Left ventricle myocardium inferior (tissue), 1 donor: ENCODE data around the gene SCGB1C1. TPM values are rescaled to one million over a fixed set of nuclear protein-coding genes. Genes with fewer than 3 reads are reported as not detected.

ENCODE experiments used
- DNase-seq: peaks from one replicate; pipeline ENCODE4 v3.0.0-alpha.2; 2020
- H3K27ac ChIP-seq: fragments of 200-600 bp; replicated peaks from 2 replicates; pipeline ENCODE4 v1.8.0; 2021
- H3K27me3 ChIP-seq: fragments of 200-600 bp; 2 replicates; pipeline ENCODE4 v1.8.0; 2021; ENCODE audit warnings: low read depth
- H3K36me3 ChIP-seq: fragments of 200-600 bp; 2 replicates; pipeline ENCODE4 v1.8.0; 2021
- H3K4me1 ChIP-seq: fragments of 200-600 bp; 2 replicates; pipeline ENCODE4 v1.8.0; 2021
- H3K4me3 ChIP-seq: fragments of 200-600 bp; 2 replicates; pipeline ENCODE4 v1.8.0; 2021; ENCODE audit warnings: mild to moderate bottlenecking, moderate library complexity
- H3K9me3 ChIP-seq: fragments of 200-600 bp; replicated peaks from 2 replicates; pipeline ENCODE4 v1.8.0; 2021
- CTCF ChIP-seq: fragments of 200-600 bp; IDR thresholded peaks from 2 replicates; pipeline ENCODE4 v1.8.0; 2021; ENCODE audit warnings: antibody characterized with exemption, mild to moderate bottlenecking, borderline replicate concordance
- intact Hi-C: fragments of 100-400 bp; cut with micrococcal nuclease; formaldehyde crosslinking; loops from one replicate; pipeline ENCODE4 v1.11.0; 2022
- total RNA-seq: library from RNA; stranded (reverse); fragmentation: NEBNext Ultra II Directional; extraction: Animal tissue kit (Norgen Biotek cat#: 25700); gene quantifications from one replicate; pipeline ENCODE4 v1.2.1, GENCODE V29; 2021
- donor health status: DM: no; HTN: yes; CAD: no; lungs with severe emphysema.

SCGB1C1 gene
- total RNA-seq, 1 donor from 2014 or later = not detected

- H3K9me3 ChIP-seq = no peaks in the 10 kb centered on the region
- intact Hi-C loops = no loop called here
Observed at GRCh38 chr11:204587-205109, 11.8 kb downstream of the SCGB1C1 start.

GRCh38 chr11:205221-206001 is 12.5 kb downstream of the SCGB1C1 start:
- Histone ChIP-seq H3K36me3 (peaks cover 42% of the 10 kb centered on the region), H3K4me3 (peak overlapping the region; percentile 95), H3K27me3 (no peaks in the 10 kb centered on the region), H3K4me1 (peaks cover 72% of the 10 kb centered on the region), H3K9me3 (no peaks in the 10 kb centered on the region), H3K27ac (peak overlapping the region; percentile 100)
- no peak for DNase-seq
- TF ChIP-seq CTCF = no peak
- intact Hi-C loops = no loop called here

More at GRCh38 chr11:204587-205109, 11.8 kb downstream of the SCGB1C1 start:
- no peak for DNase-seq
- H3K27me3 ChIP-seq = no peaks in the 10 kb centered on the region
- H3K4me1 ChIP-seq = peaks cover 64% of the 10 kb centered on the region
- H3K4me3 ChIP-seq = no peak overlapping the region
- no peak overlapping the region for H3K27ac ChIP-seq
- H3K36me3 ChIP-seq = peaks cover 34% of the 10 kb centered on the region
- no peak for TF ChIP-seq CTCF

- Histone ChIP-seq H3K9me3 (no peaks in the 10 kb centered on the region), H3K27ac (peak overlapping the region; percentile 100), H3K4me3 (peak overlapping the region; percentile 95), H3K4me1 (peaks cover 78% of the 10 kb centered on the region), H3K27me3 (no peaks in the 10 kb centered on the region), H3K36me3 (peaks cover 46% of the 10 kb centered on the region)
- no peak for DNase-seq
- intact Hi-C loops = no loop called here
- no peak for TF ChIP-seq CTCF
Observed at GRCh38 chr11:206002-206384, 13.1 kb downstream of the SCGB1C1 start.

- intact Hi-C loops = no loop called here
- Histone ChIP-seq H3K9me3 (no peaks in the 10 kb centered on the region), H3K27me3 (no peaks in the 10 kb centered on the region), H3K4me1 (peaks cover 84% of the 10 kb centered on the region), H3K27ac (peak overlapping the region; percentile 100), H3K36me3 (peaks cover 51% of the 10 kb centered on the region), H3K4me3 (peak overlapping the region; percentile 95)
- no peak for DNase-seq
- no peak for TF ChIP-seq CTCF
Observed at GRCh38 chr11:206526-207207, 13.8 kb downstream of the SCGB1C1 start.

- peaks cover 84% of the 10 kb centered on the region for H3K4me1 ChIP-seq
- intact Hi-C loops = no loop called here
- no peak for TF ChIP-seq CTCF
- DNase-seq = peak; percentile 95
- H3K9me3 ChIP-seq = no peaks in the 10 kb centered on the region
- no peaks in the 10 kb centered on the region for H3K27me3 ChIP-seq
- H3K4me3 ChIP-seq = peak within 1 kb of the TSS; percentile 95
- H3K27ac ChIP-seq = peak within 1 kb of the TSS; percentile 100
- peaks cover 57% of the 10 kb centered on the region for H3K36me3 ChIP-seq
Observed at GRCh38 chr11:207208-207862, 14.5 kb downstream of the SCGB1C1 start, which contains the start of the genes BET1L and RIC8A. BET1L (minus strand) TSS chr11:207399; CDS start chr11:207321, 78 bp downstream. RIC8A (plus strand) TSS chr11:207708; CDS start chr11:208855, 1,147 bp downstream.
